T-helper 2 cell treated with Interferon-gamma antibody and Interleukin-4, amounts not matched to agents 100 ng/mL and 5 ng/mL, for 36 hours (primary cell): Measurements from ENCODE around the gene PDE4B. TPM values are rescaled to one million over a fixed set of nuclear protein-coding genes. Genes with fewer than 3 reads are reported as not detected.

Experiments used
- intact Hi-C: fragments of 100-400 bp; cut with micrococcal nuclease; formaldehyde crosslinking; loops from one replicate; pipeline ENCODE4 v1.15.1; 2023
- total RNA-seq: library from RNA; stranded (reverse); gene quantifications from 2 replicates; pipeline ENCODE4 v1.2.3, GENCODE V29; 2022

Gene PDE4B
- total RNA-seq, 1 donor from 2014 or later, result 16.9 TPM

GRCh38 chr1:66275601-66276023 is 482.9 kb downstream of the PDE4B start:
- intact Hi-C loops, result loop anchor here (1.0 to 10.0 kb wide), 2 partner anchors 56 to 1311 kb away; partner anchors contain the start of gene JAK1

GRCh38 chr1:66276218-66276617 is 483.5 kb downstream of the PDE4B start:
- intact Hi-C loops, result loop anchor here (1.0 to 10.0 kb wide), 2 partner anchors 55 to 1311 kb away; partner anchors contain the start of gene JAK1

GRCh38 chr1:66278260-66279021 is 485.7 kb downstream of the PDE4B start:
- intact Hi-C loops, result loop anchor here (10.0 kb wide), 1 partner anchor 1314 kb away; the partner anchor contains the start of gene JAK1

GRCh38 chr1:66281808-66282207 is 489.1 kb downstream of the PDE4B start:
- intact Hi-C loops, result loop anchor here (1.0 to 10.0 kb wide), 8 partner anchors 21 to 467 kb away; no protein-coding TSS in a partner anchor

GRCh38 chr1:66282343-66282852 is 489.7 kb downstream of the PDE4B start:
- intact Hi-C loops, result loop anchor here (1.0 to 10.0 kb wide), 8 partner anchors 20 to 468 kb away; no protein-coding TSS in a partner anchor

- intact Hi-C loops, result loop anchor here (1.0 to 10.0 kb wide), 8 partner anchors 20 to 468 kb away; no protein-coding TSS in a partner anchor
These were observed 490.4 kb downstream of the PDE4B start for GRCh38 chr1:66282891-66283621.

GRCh38 chr1:66283622-66284041 is 490.9 kb downstream of the PDE4B start:
- intact Hi-C loops, result loop anchor here (2.0 to 10.0 kb wide), 4 partner anchors 19 to 469 kb away; no protein-coding TSS in a partner anchor

DNA sequence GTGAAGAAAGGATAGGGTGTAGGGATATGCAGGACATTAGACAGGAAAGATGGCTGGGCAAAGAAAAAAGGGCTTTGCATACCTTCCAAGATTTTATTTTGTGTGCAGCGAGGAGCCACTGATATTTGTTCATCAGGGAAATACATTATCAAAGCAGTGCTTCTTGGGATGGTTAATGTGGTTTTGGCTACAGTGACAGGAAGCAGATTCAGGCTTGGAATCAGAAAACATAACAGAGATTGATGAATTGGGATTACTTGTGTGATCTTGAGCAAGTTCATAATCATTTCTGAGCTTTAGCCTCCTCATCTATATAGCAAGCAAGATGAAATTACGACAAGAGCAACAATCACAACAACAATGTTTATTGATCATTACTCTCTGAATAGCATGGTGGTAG is 492.1 kb downstream of the PDE4B start:
- intact Hi-C loops, result loop anchor here (5.0 to 10.0 kb wide), 2 partner anchors 68 to 470 kb away; no protein-coding TSS in a partner anchor

DNA sequence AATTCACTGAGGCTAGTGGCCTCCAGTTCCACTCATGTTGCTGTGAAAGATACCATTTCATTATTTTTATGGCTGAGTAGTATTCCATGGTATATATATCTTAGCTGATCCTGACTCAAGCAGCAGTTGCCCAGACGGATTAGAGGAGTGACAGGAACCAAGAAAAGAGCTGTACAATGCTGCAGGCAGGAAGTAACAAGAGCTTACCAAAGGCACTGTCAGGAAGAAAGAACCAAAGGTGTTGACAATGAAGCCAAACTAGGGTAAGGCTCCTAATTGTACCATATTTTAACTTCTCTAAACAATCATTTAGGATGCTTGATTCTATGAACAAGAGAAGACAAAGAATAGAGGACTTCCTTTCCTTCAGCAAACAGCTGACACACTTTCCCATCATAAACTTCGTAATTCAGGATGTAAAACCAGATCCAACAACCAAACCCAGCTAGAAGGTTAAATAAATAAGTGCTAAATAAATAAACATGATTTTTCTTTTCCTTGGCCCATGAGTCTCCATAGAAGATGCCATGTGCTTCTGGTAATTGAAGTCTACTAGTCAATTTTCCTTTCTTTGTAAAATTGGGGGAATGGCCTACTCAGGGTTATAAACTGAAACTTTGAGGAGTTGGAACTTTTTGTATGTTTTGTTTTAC is 493.0 kb downstream of the PDE4B start:
- intact Hi-C loops, result loop anchor here (10.0 kb wide), 1 partner anchor 471 kb away; no protein-coding TSS in a partner anchor

DNA sequence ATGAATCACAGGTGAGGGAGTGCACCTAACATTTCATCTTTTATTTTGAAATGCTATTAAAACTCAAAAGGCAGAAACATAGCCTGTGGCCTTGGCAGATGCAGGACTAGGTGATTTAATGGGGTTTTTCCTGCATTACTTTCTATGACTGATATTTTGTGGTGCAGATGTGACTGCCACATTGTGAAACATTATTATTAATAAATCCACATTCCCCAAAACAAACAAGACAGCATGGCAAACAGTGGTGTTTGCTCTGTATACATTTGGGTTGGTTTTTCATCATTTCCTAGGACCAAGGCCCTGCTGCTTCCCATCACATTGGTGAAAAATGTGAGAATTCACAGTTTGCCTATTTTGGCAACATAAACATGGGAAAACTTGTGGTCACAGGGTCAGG is 493.6 kb downstream of the PDE4B start:
- intact Hi-C loops, result loop anchor here (10.0 kb wide), 1 partner anchor 472 kb away; no protein-coding TSS in a partner anchor

GRCh38 chr1:66288048-66288447 is 495.4 kb downstream of the PDE4B start:
- intact Hi-C loops, result loop anchor here (10.0 kb wide), 1 partner anchor 473 kb away; no protein-coding TSS in a partner anchor

DNA sequence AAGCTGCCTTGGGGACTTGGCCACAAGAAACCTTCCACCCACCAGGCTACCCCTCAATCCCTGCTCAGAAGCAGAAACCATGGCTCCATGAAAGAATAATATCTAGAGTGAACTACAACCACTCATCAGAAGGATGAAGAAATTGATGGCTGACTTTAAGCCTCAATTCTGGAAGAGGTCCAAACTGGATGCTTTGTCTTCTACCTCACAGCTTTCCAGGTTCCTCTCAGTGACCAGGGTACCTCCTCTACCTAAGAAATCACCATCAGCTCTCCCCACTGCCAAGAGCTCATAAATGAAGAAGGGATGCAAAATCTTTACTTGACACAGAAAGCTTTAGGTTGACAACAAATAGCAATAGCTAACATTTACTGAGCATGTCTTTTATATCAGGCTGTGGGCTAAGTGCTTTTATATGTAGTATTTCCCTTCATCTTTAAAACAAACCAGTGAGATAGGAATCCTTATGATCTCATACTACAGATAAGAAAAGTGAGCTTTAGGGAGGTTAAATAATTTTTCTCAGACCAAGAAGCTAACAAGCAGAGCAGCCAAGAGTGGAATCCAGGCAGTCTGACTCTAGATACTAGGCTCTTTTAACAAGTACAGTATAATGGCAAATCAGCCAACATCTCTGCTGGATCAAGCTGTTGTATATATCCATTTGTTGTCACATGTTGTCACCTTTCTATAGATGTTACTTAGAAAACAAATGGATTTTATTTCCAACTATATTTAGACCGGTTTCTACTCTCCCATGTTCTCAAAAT is 498.3 kb downstream of the PDE4B start:
- intact Hi-C loops, result no loop called here

DNA sequence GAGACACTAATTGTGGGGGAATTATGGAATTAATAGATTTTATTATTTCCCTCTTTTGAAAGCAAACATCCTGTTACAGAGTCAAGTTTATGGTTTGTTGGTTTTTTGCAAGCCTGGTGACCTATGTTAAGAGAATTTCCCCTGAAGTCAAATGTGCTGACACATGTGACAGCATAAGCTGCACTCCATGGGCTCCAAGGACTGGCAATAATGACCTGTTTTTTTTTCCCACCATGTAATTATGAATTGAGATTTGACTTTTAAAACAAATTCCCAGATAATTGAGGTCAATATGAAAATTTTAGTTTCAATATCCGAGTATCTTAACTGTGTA is 498.8 kb downstream of the PDE4B start:
- intact Hi-C loops, result no loop called here

GRCh38 chr1:66292305-66292704 is 499.6 kb downstream of the PDE4B start:
- intact Hi-C loops, result no loop called here

GRCh38 chr1:66292944-66293343 is 500.2 kb downstream of the PDE4B start:
- intact Hi-C loops, result no loop called here

DNA sequence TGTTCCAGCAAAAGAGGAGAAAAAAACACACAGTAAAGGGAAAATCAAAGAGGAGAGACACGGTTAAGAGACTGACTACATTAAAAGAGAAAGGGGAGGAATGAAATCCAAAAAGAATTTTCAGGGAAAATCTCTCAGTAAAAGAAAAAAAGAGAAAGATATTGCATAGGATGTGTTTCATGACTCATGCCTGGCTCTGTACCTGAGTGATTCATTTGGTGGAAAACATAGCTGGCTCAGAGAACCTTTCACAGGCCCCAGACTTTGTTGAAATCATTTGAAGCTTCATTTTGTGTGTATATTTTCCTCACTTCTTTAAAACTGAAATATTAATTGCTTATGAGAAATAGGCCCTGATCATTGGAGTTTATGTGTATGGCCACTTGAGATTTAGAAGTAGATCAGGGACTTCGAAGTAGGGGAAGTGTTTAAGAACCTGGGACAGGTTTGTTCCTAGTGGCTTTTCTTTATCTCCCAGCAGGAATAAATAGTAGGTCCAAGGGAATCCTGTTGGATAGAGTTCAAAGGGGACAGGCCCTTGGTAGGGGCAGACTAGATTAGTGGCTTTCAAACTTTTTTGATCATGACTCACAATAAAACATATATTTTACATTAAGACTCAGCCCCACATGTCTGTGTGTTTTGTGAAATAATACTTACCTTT is 502.1 kb downstream of the PDE4B start:
- intact Hi-C loops, result no loop called here

- intact Hi-C loops, result no loop called here
These were observed 503.1 kb downstream of the PDE4B start for GRCh38 chr1:66295803-66296202.

- intact Hi-C loops, result no loop called here
These were observed 503.7 kb downstream of the PDE4B start for GRCh38 chr1:66296370-66296769.

DNA sequence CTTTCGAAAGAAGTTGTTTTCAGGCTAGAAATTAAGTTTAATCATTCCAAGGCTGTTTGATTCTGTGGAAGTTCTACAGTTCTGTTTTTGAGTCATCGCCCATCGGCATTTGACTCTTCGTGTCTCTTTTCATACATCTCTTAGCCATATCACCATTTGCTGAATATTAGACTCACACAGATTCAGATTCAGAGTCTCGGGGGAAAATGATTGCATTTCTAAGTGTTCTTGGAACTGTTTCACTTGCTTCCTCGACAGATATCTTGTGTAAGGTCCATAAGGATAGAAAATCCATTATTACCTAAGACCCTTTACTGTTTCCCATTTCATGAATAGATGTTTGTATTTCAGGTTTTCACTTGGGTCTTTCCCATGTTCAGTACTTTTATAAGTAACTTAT is 504.3 kb downstream of the PDE4B start:
- intact Hi-C loops, result no loop called here

DNA sequence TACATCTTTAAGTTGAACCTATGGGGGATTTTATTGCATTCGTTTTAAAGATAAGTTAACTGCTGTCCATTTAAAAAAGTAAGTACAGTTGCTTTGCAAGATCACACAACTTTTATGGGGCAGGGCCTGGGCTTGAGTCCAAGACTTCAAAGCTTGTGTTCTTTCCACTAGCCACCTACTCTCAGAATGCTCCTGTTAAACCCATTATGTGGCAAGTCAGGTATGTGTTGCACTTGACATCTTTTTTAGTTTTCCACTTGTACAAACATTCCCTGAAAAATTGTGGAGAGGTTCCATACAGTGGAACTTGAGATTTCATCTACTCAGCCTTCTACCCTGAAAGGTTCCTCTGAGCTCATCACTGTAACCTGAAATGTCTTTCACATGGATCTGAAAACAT is 505.8 kb downstream of the PDE4B start:
- intact Hi-C loops, result no loop called here
